H9 (cell line): Measurements from ENCODE around the gene KIFC3. TPM values are rescaled to one million over a fixed set of nuclear protein-coding genes. Genes with fewer than 3 reads are reported as not detected.

Source experiments
- DNase-seq: peaks from one replicate; pipeline ENCODE4 v3.0.0-alpha.2; 2017
- H2AFZ ChIP-seq: one replicate; pipeline ENCODE4 v1.6.1; 2013; ENCODE audit warnings: mild to moderate bottlenecking, low read length, control low read depth, moderate library complexity
- H2AK5ac ChIP-seq: 2 replicates; pipeline ENCODE4 v1.6.1; 2013; ENCODE audit warnings: low read length, control low read depth, mixed read lengths; ENCODE audit not compliant: insufficient read length
- H2BK120ac ChIP-seq: one replicate; pipeline ENCODE4 v1.6.1; 2013; ENCODE audit warnings: low read depth, mild to moderate bottlenecking, low read length, control low read depth, inconsistent platforms; ENCODE audit not compliant: poor library complexity, severe bottlenecking
- H2BK12ac ChIP-seq: 2 replicates; pipeline ENCODE4 v1.6.1; 2013; ENCODE audit warnings: low read length, control low read depth, mixed read lengths, low read depth; ENCODE audit not compliant: insufficient read length
- H2BK15ac ChIP-seq: 2 replicates; pipeline ENCODE4 v1.6.1; 2013; ENCODE audit warnings: low read depth, low read length, control low read depth
- H2BK20ac ChIP-seq: one replicate; pipeline ENCODE4 v1.6.1; 2013; ENCODE audit warnings: low read depth, mild to moderate bottlenecking, low read length, control low read depth, inconsistent platforms; ENCODE audit not compliant: poor library complexity, severe bottlenecking
- H2BK5ac ChIP-seq: 2 replicates; pipeline ENCODE4 v1.6.1; 2013; ENCODE audit warnings: low read length, control low read depth, mixed read lengths; ENCODE audit not compliant: insufficient read length
- H3K14ac ChIP-seq: 2 replicates; pipeline ENCODE4 v1.6.1; 2013; ENCODE audit warnings: low read length, control low read depth; ENCODE audit not compliant: insufficient read depth
- H3K18ac ChIP-seq: 2 replicates; pipeline ENCODE4 v1.6.1; 2013; ENCODE audit warnings: low read depth, mild to moderate bottlenecking, mixed read lengths, low read length, control low read depth; ENCODE audit not compliant: insufficient read length
- H3K23ac ChIP-seq: 2 replicates; pipeline ENCODE4 v1.6.1; 2013; ENCODE audit warnings: low read length, control low read depth, mixed read lengths, low read depth; ENCODE audit not compliant: insufficient read length
- H3K23me2 ChIP-seq: 2 replicates; pipeline ENCODE4 v1.6.1; 2013; ENCODE audit warnings: low read depth, mild to moderate bottlenecking, mixed read lengths, low read length, control low read depth; ENCODE audit not compliant: insufficient read length, poor library complexity, severe bottlenecking
- H3K27ac ChIP-seq: 2 replicates; pipeline ENCODE4 v1.5.1; 2013; ENCODE audit warnings: low read length, control low read depth, mixed read lengths, low read depth; ENCODE audit not compliant: insufficient read length
- H3K27me3 ChIP-seq: 2 replicates; pipeline ENCODE4 v1.6.1; 2013; ENCODE audit warnings: low read length, control low read depth, inconsistent platforms; ENCODE audit not compliant: insufficient read depth
- H3K4ac ChIP-seq: 2 replicates; pipeline ENCODE4 v1.6.1; 2013; ENCODE audit warnings: low read depth, mild to moderate bottlenecking, control low read depth, inconsistent platforms, low read length, moderate library complexity
- H3K4me1 ChIP-seq: 2 replicates; pipeline ENCODE4 v1.6.1; 2013; ENCODE audit warnings: low read length, control low read depth, inconsistent platforms; ENCODE audit not compliant: insufficient read depth
- H3K4me2 ChIP-seq: 2 replicates; pipeline ENCODE4 v1.6.1; 2013; ENCODE audit warnings: low read length, control low read depth, mixed read lengths; ENCODE audit not compliant: insufficient read length, insufficient read depth
- H3K56ac ChIP-seq: 2 replicates; pipeline ENCODE4 v1.6.1; 2013; ENCODE audit warnings: low read depth, mild to moderate bottlenecking, mixed read lengths, low read length, control low read depth; ENCODE audit not compliant: insufficient read length
- H3K79me1 ChIP-seq: 2 replicates; pipeline ENCODE4 v1.6.1; 2013; ENCODE audit warnings: low read depth, mild to moderate bottlenecking, moderate library complexity, low read length, control low read depth, inconsistent platforms; ENCODE audit not compliant: insufficient read depth, poor library complexity, severe bottlenecking
- H3K79me2 ChIP-seq: 2 replicates; pipeline ENCODE4 v1.6.1; 2013; ENCODE audit warnings: low read length, control low read depth, inconsistent platforms; ENCODE audit not compliant: insufficient read depth
- H3K9ac ChIP-seq: 2 replicates; pipeline ENCODE4 v1.6.1; 2013; ENCODE audit warnings: low read length, control low read depth, mixed read lengths; ENCODE audit not compliant: insufficient read length; ENCODE audit errors: extremely low read depth
- H3K9me3 ChIP-seq: one replicate; pipeline ENCODE4 v1.6.1; 2013; ENCODE audit warnings: low read depth, low read length, inconsistent platforms; ENCODE audit not compliant: control insufficient read depth
- H3T11ph ChIP-seq: one replicate; pipeline ENCODE4 v1.6.1; 2013; ENCODE audit warnings: mild to moderate bottlenecking, low read length, control low read depth, inconsistent platforms
- H4K20me1 ChIP-seq: one replicate; pipeline ENCODE4 v1.6.1; 2013; ENCODE audit not compliant: control insufficient read depth, insufficient read length, insufficient read depth
- H4K5ac ChIP-seq: 2 replicates; pipeline ENCODE4 v1.6.1; 2013; ENCODE audit warnings: low read depth, mild to moderate bottlenecking, mixed read lengths, low read length, control low read depth; ENCODE audit not compliant: insufficient read length
- H4K8ac ChIP-seq: replicated peaks from 2 replicates; pipeline ENCODE4 v1.6.1; 2013; ENCODE audit warnings: low read length, control low read depth, mixed read lengths, low read depth; ENCODE audit not compliant: insufficient read length
- H4K91ac ChIP-seq: 2 replicates; pipeline ENCODE4 v1.6.1; 2013; ENCODE audit warnings: low read depth, mild to moderate bottlenecking, moderate library complexity, mixed read lengths, low read length, control low read depth; ENCODE audit not compliant: insufficient read length
- H3K27ac Mint-ChIP-seq, 3 experiments: 2 replicates in 2 of 3; 3 replicates in 1 of 3; pipeline ENCODE4 v1.8.0; 2020 to 2021; ENCODE audit warnings: mixed read lengths in 3 of 3, mild to moderate bottlenecking in 1 of 3, moderate library complexity in 1 of 3
- H3K27me3 Mint-ChIP-seq: 2 replicates; pipeline ENCODE4 v1.8.0; 2021; ENCODE audit warnings: low read depth, mild to moderate bottlenecking, moderate library complexity, mixed read lengths
- H3K36me3 Mint-ChIP-seq, 3 experiments: 2 replicates in 2 of 3; 3 replicates in 1 of 3; pipeline ENCODE4 v1.8.0; 2020 to 2021; ENCODE audit warnings: low read depth in 3 of 3, mixed read lengths in 3 of 3; ENCODE audit not compliant: insufficient read depth in 1 of 3
- H3K4me1 Mint-ChIP-seq, 2 experiments: 2 replicates each; pipeline ENCODE4 v1.8.0; 2020; ENCODE audit warnings: mixed read lengths in 2 of 2
- H3K4me3 Mint-ChIP-seq, 2 experiments: 2 replicates in 1 of 2; 3 replicates in 1 of 2; pipeline ENCODE4 v1.8.0; 2020 to 2021; ENCODE audit warnings: mild to moderate bottlenecking in 2 of 2, mixed read lengths in 2 of 2, moderate library complexity in 1 of 2
- H3K9me3 Mint-ChIP-seq, 2 experiments: 2 replicates in 1 of 2; 3 replicates in 1 of 2; pipeline ENCODE4 v1.8.0; 2020; ENCODE audit warnings: mild to moderate bottlenecking in 2 of 2, mixed read lengths in 2 of 2, moderate library complexity in 1 of 2
- WGBS: extraction: QIAGEN DNeasy Blood & Tissue Kit; methylation state at CpG from one replicate; pipeline ENCODE4 v1.1.7; 2013; ENCODE audit warnings: missing lambda C conversion rate, low lambda C conversion rate, mixed read lengths; ENCODE audit not compliant: insufficient read length; ENCODE audit errors: extremely low coverage; 5-methylcytosine and 5-hydroxymethylcytosine counted together
- total RNA-seq: library from RNA; stranded (reverse); gene quantifications from 2 replicates; pipeline ENCODE4 v1.2.1, GENCODE V29; 2021
- TF ChIP-seq, protein P1 (sequence below): fragments of 200-600 bp; sonication (generic); conservative IDR thresholded peaks from 3 replicates; pipeline ENCODE4 v1.8.0; 2021; ENCODE audit warnings: antibody characterized with exemption, mild to moderate bottlenecking

Gene KIFC3
- total RNA-seq, 1 experiment from 2014 or later = 5.0 TPM

DNA sequence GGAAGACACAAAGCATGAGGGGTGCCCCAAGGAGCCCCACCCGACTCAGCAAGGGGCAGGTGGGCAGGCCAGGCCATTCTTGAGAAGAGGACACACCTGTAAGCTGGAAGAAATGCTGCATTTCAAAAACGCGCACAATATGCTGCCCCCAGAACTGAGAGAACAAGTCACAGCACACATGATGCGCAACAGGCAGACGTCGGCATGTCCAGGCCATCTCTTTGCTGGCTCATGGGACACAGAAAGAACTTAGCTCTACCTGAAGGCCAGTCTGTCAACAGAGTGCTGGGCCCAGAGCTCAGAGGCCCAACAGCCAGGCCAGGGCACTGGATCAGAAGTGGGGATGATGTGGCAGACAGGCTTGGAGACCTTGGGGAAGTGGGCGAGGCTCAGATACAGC, 18.0 kb downstream of the KIFC3 start:
- no peaks in the 10 kb centered on the region for H4K20me1 ChIP-seq
- no peak overlapping the region for H3K4ac ChIP-seq
- no peak overlapping the region for H3T11ph ChIP-seq
- H3K4me1 ChIP-seq = no peaks in the 10 kb centered on the region
- H3K9me3 ChIP-seq = no peaks in the 10 kb centered on the region
- H2BK120ac ChIP-seq = no peak overlapping the region
- WGBS = no CpG with 5 or more reads among the region's 7 CpGs
- no peak overlapping the region for H4K5ac ChIP-seq
- H3K79me2 ChIP-seq = no peaks in the 10 kb centered on the region
- no peaks in the 10 kb centered on the region for H3K27me3 ChIP-seq
- H3K4me2 ChIP-seq = no peak overlapping the region
- H4K91ac ChIP-seq = no peak overlapping the region
- no peak overlapping the region for H3K9ac ChIP-seq
- H4K8ac ChIP-seq = no peak overlapping the region
- H2AK5ac ChIP-seq = no peak overlapping the region
- DNase-seq = no peak
- no peaks in the 10 kb centered on the region; the same call in 1 of the 2 replicates for H3K27me3 Mint-ChIP-seq
- no peak overlapping the region for H3K23ac ChIP-seq
- no peaks in the 10 kb centered on the region for H3K9me3 Mint-ChIP-seq
- no peak overlapping the region for H3K4me3 Mint-ChIP-seq
- H3K18ac ChIP-seq = no peak overlapping the region
- no peaks in the 10 kb centered on the region; a peak in 1 of 7 replicates for H3K36me3 Mint-ChIP-seq
- no peak overlapping the region for H2BK5ac ChIP-seq
- no peaks in the 10 kb centered on the region for H3K23me2 ChIP-seq
- H3K79me1 ChIP-seq = no peaks in the 10 kb centered on the region
- TF ChIP-seq, protein P1, sequence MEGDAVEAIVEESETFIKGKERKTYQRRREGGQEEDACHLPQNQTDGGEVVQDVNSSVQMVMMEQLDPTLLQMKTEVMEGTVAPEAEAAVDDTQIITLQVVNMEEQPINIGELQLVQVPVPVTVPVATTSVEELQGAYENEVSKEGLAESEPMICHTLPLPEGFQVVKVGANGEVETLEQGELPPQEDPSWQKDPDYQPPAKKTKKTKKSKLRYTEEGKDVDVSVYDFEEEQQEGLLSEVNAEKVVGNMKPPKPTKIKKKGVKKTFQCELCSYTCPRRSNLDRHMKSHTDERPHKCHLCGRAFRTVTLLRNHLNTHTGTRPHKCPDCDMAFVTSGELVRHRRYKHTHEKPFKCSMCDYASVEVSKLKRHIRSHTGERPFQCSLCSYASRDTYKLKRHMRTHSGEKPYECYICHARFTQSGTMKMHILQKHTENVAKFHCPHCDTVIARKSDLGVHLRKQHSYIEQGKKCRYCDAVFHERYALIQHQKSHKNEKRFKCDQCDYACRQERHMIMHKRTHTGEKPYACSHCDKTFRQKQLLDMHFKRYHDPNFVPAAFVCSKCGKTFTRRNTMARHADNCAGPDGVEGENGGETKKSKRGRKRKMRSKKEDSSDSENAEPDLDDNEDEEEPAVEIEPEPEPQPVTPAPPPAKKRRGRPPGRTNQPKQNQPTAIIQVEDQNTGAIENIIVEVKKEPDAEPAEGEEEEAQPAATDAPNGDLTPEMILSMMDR = no peak
- peaks cover 7 to 17% of the 10 kb centered on the region in 2 experiments for H3K4me1 Mint-ChIP-seq
- no peak overlapping the region for H3K14ac ChIP-seq
- H3K27ac Mint-ChIP-seq = no peak overlapping the region; a peak in 1 of 7 replicates
- no peak overlapping the region for H3K27ac ChIP-seq
- no peak overlapping the region for H2BK20ac ChIP-seq
- H2BK15ac ChIP-seq = no peak overlapping the region
- H2AFZ ChIP-seq = no peak overlapping the region
- no peak overlapping the region for H2BK12ac ChIP-seq
- H3K56ac ChIP-seq = no peak overlapping the region
